ENCODE measurements around the gene SPTBN1. TPM values are rescaled to one million over a fixed set of nuclear protein-coding genes. Genes with fewer than 3 reads are reported as not detected.

The SPTBN1 gene
- total and polyA plus RNA-seq, 5 donors, result 141 to 348 (median 331) TPM

GRCh38 chr2:54434711-54435110 is 21.4 kb upstream of the SPTBN1 start:
- ATAC-seq, result no peak
- Histone ChIP-seq H3K27me3 (ENCODE audit: control insufficient read depth, insufficient read depth) (no peaks in the 10 kb centered on the region), H3K4me1 (ENCODE audit: control insufficient read depth, insufficient read depth, low read length) (peaks cover 21% of the 10 kb centered on the region), H3K27ac (ENCODE audit: low read length) (no peak overlapping the region), H3K9me3 (ENCODE audit: control insufficient read depth, low read length) (no peaks in the 10 kb centered on the region), H3K4me3 (ENCODE audit: low read length) (no peak overlapping the region)
- intact Hi-C loops (cut with DNase I), result no loop called here
- WGBS, result 67% methylated on average over 2 of the region's 2 CpGs
- no peak for DNase-seq

GRCh38 chr2:54435325-54436226 is 20.6 kb upstream of the SPTBN1 start:
- ATAC-seq, result peak in 1 of 2 donors; percentile 28
- intact Hi-C loops (cut with DNase I), result no loop called here
- Histone ChIP-seq H3K4me3 (ENCODE audit: low read length) (no peak overlapping the region), H3K27me3 (ENCODE audit: control insufficient read depth, insufficient read depth) (no peaks in the 10 kb centered on the region), H3K9me3 (ENCODE audit: control insufficient read depth, low read length) (no peaks in the 10 kb centered on the region), H3K4me1 (ENCODE audit: control insufficient read depth, insufficient read depth, low read length) (peaks cover 21% of the 10 kb centered on the region), H3K27ac (ENCODE audit: low read length) (peak overlapping the region; percentile 41)
- WGBS, result 37% methylated on average over 8 of the region's 8 CpGs
- DNase-seq, result no peak

- ATAC-seq (no peak), DNase-seq (no peak)
- no peak overlapping the region for H3K27ac ChIP-seq (ENCODE audit: low read length)
These were observed 18.5 kb upstream of the SPTBN1 start for GRCh38 chr2:54437588-54437987.

DNA sequence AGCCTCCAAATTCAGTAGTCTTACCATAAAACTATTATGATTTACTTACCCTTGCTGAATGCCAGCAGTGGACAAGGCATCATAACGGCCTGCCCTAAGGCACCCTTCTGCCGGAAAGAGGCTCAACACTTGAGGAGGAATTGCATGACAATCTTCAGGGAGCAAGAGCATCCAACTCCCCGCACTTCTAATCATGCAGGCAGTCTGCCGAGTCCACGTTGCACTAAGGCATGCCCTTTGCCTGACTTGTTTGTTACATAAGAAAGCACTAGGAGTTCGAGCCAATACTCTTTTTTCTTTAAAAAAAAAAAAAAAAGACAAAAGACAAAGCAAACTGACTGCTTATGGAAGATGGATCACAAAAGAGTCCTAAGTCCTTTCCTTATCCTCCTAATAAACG is 17.9 kb upstream of the SPTBN1 start:
- no peaks in the 10 kb centered on the region for H3K27me3 ChIP-seq (ENCODE audit: control insufficient read depth, insufficient read depth)
- peak; percentile 63 to 78 for ATAC-seq
- no peaks in the 10 kb centered on the region for H3K9me3 ChIP-seq (ENCODE audit: control insufficient read depth, low read length)
- H3K4me1 ChIP-seq (ENCODE audit: control insufficient read depth, insufficient read depth, low read length), result peaks cover 9% of the 10 kb centered on the region
- intact Hi-C loops (cut with DNase I), result no loop called here
- peak overlapping the region; percentile 20 for H3K27ac ChIP-seq (ENCODE audit: low read length)
- WGBS, result 38% methylated on average over 7 of the region's 7 CpGs
- no peak overlapping the region for H3K4me3 ChIP-seq (ENCODE audit: low read length)
- DNase-seq, result peak; percentile 65 to 90 (median 82)

More at GRCh38 chr2:54437588-54437987, 18.5 kb upstream of the SPTBN1 start:
- intact Hi-C loops (cut with DNase I), result no loop called here
- no peaks in the 10 kb centered on the region for H3K9me3 ChIP-seq (ENCODE audit: control insufficient read depth, low read length)
- H3K4me1 ChIP-seq (ENCODE audit: control insufficient read depth, insufficient read depth, low read length), result peaks cover 12% of the 10 kb centered on the region
- no peak overlapping the region for H3K4me3 ChIP-seq (ENCODE audit: low read length)
- no peaks in the 10 kb centered on the region for H3K27me3 ChIP-seq (ENCODE audit: control insufficient read depth, insufficient read depth)

DNA sequence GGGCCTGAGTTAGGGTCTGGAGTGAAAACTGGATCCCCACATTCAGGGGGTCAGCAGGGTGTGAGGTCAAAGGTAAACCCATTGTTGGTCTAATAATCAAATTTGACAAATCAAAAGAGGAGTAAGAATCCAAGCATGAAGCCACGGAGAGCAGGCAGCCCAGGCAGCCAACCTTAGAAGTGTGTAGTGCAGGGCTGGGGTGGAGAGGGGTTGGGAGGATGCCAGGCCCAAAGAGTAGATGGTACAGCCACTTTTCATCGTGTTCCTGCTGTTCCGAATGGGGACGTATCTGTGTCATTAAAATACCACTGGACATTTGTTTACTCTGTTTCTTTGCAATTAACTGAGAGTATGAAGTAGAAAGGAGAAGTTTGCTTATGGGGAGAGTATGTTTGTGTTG is 16.5 kb upstream of the SPTBN1 start:
- no peak for DNase-seq
- H3K27ac ChIP-seq (ENCODE audit: low read length), result no peak overlapping the region

DNA sequence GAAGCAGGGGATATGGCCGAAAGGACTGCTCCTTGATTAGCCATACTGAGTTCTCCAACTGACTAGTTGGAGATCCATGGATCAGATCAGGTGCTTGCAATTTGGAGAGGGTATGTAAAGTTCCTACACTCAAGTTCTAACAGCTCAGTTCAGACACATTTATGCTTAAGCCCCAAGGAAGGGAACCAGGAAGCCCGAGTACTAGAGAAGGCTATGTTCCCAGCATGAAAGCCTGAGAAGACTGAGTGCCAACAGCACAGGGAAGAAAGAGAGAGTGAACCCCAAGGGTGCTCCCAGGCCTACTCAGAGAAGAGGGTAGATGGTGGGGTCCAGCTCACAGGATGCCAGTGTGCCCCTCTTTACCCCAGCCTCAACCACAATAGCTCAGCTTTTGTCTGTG is 16.1 kb upstream of the SPTBN1 start:
- Histone ChIP-seq H3K27me3 (ENCODE audit: control insufficient read depth, insufficient read depth) (no peaks in the 10 kb centered on the region), H3K4me3 (ENCODE audit: low read length) (no peak overlapping the region), H3K27ac (ENCODE audit: low read length) (peak overlapping the region; percentile 40), H3K9me3 (ENCODE audit: control insufficient read depth, low read length) (no peaks in the 10 kb centered on the region), H3K4me1 (ENCODE audit: control insufficient read depth, insufficient read depth, low read length) (peaks cover 9% of the 10 kb centered on the region)
- ATAC-seq (no peak), DNase-seq (no peak)
- WGBS, result 62% methylated on average over 2 of the region's 2 CpGs
- intact Hi-C loops (cut with DNase I), result no loop called here

More for the DNA sequence above, 16.5 kb upstream of the SPTBN1 start:
- WGBS, result 63% methylated on average over 4 of the region's 4 CpGs
- H3K9me3 ChIP-seq (ENCODE audit: control insufficient read depth, low read length), result no peaks in the 10 kb centered on the region
- intact Hi-C loops (cut with DNase I), result no loop called here
- peaks cover 9% of the 10 kb centered on the region for H3K4me1 ChIP-seq (ENCODE audit: control insufficient read depth, insufficient read depth, low read length)
- ATAC-seq, result no peak
- H3K4me3 ChIP-seq (ENCODE audit: low read length), result no peak overlapping the region
- no peaks in the 10 kb centered on the region for H3K27me3 ChIP-seq (ENCODE audit: control insufficient read depth, insufficient read depth)

DNA sequence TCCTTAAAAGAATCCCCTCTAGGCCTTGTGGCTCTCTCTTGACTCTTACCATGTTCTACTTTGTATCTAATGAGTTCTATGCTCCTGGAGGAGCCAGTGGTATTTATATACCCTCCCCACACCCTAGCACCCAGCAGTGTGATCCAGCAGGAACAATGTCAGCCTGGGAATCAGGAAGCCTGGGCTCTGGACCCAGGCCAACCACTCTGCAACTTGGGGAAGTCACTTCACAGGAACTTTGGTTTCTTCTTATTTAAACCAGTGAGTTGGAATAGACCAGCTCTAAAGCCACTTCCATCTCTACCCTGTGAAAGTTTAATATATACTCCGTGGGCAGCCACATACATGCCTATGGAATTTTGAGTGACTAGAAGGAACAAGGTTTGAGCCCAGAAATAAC is 11.6 kb upstream of the SPTBN1 start:
- DNase-seq (peak; percentile 44 to 73 (median 72)), ATAC-seq (peak; percentile 31 to 74)
- Histone ChIP-seq H3K9me3 (ENCODE audit: control insufficient read depth, low read length) (no peaks in the 10 kb centered on the region), H3K4me3 (ENCODE audit: low read length) (no peak overlapping the region), H3K27ac (ENCODE audit: low read length) (no peak overlapping the region), H3K27me3 (ENCODE audit: control insufficient read depth, insufficient read depth) (no peaks in the 10 kb centered on the region), H3K4me1 (ENCODE audit: control insufficient read depth, insufficient read depth, low read length) (peaks cover 5% of the 10 kb centered on the region)
- intact Hi-C loops (cut with DNase I), result no loop called here
- WGBS, result 89% methylated on average over 1 of the region's 1 CpG

DNA sequence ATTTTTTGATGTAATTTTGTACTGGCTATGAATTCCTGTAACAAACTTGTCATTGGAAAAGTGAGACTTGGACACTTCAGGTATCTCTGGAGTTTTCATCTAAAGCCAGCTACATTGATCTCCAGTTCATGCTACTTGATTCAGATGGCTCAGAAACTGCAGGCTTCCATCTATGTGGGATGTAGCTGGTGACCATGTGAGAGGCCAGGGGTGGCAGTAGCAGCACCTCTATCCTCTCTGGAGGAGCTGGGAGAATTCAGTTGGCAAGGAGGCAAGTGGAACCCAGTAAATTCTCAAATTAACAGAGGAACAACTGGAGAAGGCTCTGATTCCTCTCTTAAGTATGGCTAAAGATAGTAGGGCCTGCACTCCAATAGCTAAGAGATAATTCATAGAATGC is 10.0 kb upstream of the SPTBN1 start:
- intact Hi-C loops (cut with DNase I), result no loop called here
- no peaks in the 10 kb centered on the region for H3K9me3 ChIP-seq (ENCODE audit: control insufficient read depth, low read length)
- ATAC-seq, result no peak
- H3K27me3 ChIP-seq (ENCODE audit: control insufficient read depth, insufficient read depth), result no peaks in the 10 kb centered on the region
- no peak overlapping the region for H3K27ac ChIP-seq (ENCODE audit: low read length)
- no peak for DNase-seq
- H3K4me1 ChIP-seq (ENCODE audit: control insufficient read depth, insufficient read depth, low read length), result no peaks in the 10 kb centered on the region
- H3K4me3 ChIP-seq (ENCODE audit: low read length), result no peak overlapping the region

- H3K27me3 ChIP-seq (ENCODE audit: control insufficient read depth, insufficient read depth), result no peaks in the 10 kb centered on the region
- intact Hi-C loops (cut with DNase I), result no loop called here
- no peaks in the 10 kb centered on the region for H3K9me3 ChIP-seq (ENCODE audit: control insufficient read depth, low read length)
- WGBS, result 77% methylated on average over 2 of the region's 2 CpGs
- no peaks in the 10 kb centered on the region for H3K4me1 ChIP-seq (ENCODE audit: control insufficient read depth, insufficient read depth, low read length)
- ATAC-seq (no peak), DNase-seq (no peak)
- no peak overlapping the region for H3K27ac ChIP-seq (ENCODE audit: low read length)
- H3K4me3 ChIP-seq (ENCODE audit: low read length), result no peak overlapping the region
These were observed 9.5 kb upstream of the SPTBN1 start for GRCh38 chr2:54446625-54447024.

DNA sequence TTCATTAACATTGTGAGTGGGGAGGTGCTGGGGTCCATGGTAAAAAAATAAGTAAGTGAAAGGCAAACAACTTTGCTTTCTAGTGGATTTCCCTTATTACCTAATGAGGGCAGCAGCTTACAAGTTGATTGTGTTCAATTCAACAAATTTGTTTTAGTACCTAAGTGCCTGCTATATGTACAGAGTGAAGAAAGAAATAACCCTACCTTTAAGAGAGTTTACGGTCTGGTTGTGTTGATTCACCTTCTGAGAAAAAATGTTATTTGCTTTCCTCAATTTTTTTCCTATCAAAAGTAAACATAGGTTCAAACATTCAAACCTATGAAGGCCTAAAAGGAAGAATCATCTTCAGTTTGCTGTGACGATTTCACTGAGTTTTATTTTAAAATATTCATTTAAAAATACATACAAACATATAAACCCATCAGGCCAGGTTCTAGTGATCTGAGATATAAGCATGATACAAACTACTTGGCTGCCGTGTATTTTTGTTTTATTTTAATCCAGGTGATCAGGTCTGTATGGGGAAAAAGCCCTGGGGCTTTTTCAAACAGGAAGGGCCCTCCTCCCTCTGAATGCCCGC is 1.5 kb upstream of the SPTBN1 start:
- intact Hi-C loops (cut with DNase I), result loop anchor here in 1 of 4 donors (10.0 kb wide), 1 partner anchor 120 kb away; a partner anchor contains a TSS
- no peak for ATAC-seq

DNA sequence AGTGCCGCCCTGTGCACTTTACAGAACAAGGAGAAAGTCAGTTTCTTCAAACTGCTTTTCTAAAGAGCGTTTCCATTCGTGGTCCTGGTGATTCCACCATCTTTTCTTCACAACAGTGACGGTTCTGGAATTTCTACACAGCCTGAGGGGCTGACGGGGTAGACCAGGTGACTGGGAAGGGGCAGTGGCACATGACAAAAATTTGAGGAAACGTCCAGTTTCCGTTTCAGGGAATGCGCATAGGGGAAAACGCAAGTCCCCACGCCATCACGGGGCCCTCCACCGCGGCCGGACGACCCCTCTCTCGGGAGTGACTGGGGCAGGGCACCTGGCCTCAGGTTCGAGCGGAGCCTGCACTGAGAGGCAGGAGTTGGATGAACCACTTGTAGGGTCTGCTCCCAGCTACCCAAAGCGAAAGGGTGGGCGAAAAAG is 980 bp upstream of the SPTBN1 start:
- peak overlapping the region; percentile 86 for H3K27ac ChIP-seq (ENCODE audit: low read length)
- ATAC-seq, result peak in 1 of 2 donors; percentile 5
- no peaks in the 10 kb centered on the region for H3K4me1 ChIP-seq (ENCODE audit: control insufficient read depth, insufficient read depth, low read length)
- DNase-seq, result peak in 2 of 3 donors; percentile 58 to 73
- 9% methylated on average over 20 of the region's 20 CpGs for WGBS
- intact Hi-C loops (cut with DNase I), result loop anchor here in 1 of 4 donors (10.0 kb wide), 1 partner anchor 120 kb away; a partner anchor contains a TSS
- H3K9me3 ChIP-seq (ENCODE audit: control insufficient read depth, low read length), result no peaks in the 10 kb centered on the region
- peak overlapping the region; percentile 96 for H3K4me3 ChIP-seq (ENCODE audit: low read length)
- no peaks in the 10 kb centered on the region for H3K27me3 ChIP-seq (ENCODE audit: control insufficient read depth, insufficient read depth)

More for the DNA sequence above, 1.5 kb upstream of the SPTBN1 start:
- H3K4me3 ChIP-seq (ENCODE audit: low read length), result peak overlapping the region; percentile 96
- DNase-seq, result no peak
- no peaks in the 10 kb centered on the region for H3K4me1 ChIP-seq (ENCODE audit: control insufficient read depth, insufficient read depth, low read length)
- H3K27ac ChIP-seq (ENCODE audit: low read length), result peak overlapping the region; percentile 86
- WGBS, result 54% methylated on average over 4 of the region's 4 CpGs
- no peaks in the 10 kb centered on the region for H3K27me3 ChIP-seq (ENCODE audit: control insufficient read depth, insufficient read depth)
- no peaks in the 10 kb centered on the region for H3K9me3 ChIP-seq (ENCODE audit: control insufficient read depth, low read length)
